ENCODE measurements around the gene PTTG1IP2.
"Not testable (repeated sequence)": the region's sequence is repeated elsewhere in the genome, so short reads cannot be mapped to it uniquely, and the experiment has no call there.

The PTTG1IP2 gene

DNA sequence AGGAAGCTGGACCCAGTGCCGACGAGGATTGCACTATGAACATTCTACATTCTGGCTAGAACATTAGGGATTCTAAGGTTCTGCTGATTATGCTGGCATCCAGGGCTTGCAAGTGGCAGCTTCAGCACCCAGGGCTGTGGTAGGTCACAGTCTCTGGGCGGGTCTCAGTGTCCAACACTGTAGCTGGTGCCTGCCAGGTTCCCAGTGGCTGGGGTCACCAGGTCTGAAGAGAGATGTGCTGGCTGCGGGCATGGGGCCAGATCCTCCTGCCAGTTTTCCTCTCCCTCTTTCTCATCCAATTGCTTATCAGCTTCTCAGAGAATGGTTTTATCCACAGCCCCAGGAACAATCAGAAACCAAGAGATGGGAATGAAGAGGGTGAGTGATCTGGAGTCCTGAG, at the start of gene PTTG1IP2:
PTTG1IP2 (plus strand) TSS at position 86 of the 400 bp plus-strand sequence; CDS start at position 234, 148 bp downstream.
- no peak for DNase-seq

DNA sequence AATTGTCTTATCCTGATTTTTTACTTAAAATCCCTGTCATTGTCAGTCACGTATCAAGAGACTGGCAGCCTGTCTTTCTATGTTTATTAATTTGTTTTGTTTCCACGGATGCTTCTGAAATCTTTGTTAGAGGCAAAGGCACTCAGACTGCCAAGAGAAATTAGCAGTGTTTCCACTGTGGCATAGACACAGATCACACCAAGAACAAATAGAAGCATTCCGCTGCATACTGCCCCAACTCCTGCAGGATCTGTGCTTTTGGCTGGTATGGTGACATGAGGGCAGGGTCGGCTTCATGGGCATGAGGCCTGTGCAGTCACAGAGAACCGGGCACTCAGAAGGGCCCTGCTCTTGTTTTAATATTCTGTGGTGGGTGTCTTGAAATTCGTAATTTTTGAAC, 47.8 kb upstream of the PTTG1IP2 start:
- no peak for DNase-seq

DNA sequence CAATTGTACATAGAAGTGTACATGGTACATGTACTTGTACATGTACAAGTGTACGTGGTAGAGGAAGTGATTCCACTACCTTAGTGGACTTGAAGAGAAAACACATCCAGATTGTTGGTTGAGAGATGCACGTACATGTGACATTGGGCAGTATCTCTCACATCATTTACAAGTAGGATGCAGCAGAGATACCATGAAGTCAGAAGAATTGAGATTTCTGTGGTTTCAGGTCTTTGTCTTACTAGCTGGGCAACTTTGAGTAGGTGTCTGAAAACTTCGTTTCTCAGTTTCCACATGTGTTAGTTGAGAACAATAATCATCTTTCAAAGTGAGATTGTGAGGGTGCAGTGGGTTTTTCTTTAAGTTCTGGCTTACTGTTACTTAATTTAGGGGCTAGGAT, 44.7 kb upstream of the PTTG1IP2 start:
- DNase-seq, result no peak

DNA sequence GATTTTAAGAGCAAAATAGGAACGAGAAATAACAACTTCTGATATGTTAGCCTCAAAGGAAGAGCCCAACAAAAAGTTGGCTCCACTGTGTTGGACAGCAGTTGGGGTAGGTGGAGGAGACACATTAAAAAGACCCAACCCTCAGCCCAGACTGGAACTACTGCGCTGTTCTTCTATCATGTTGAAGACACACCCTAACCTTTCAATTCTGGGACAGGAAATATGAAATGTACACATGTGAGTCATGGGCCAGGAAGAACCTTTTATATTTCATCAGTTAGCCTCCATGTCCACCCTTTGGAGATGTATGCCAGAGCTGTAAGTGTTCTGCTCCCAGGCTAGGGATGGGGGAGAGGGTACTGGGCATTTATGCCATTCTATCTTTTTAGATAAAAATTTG, 44.1 kb upstream of the PTTG1IP2 start:
- DNase-seq, result no peak

DNA sequence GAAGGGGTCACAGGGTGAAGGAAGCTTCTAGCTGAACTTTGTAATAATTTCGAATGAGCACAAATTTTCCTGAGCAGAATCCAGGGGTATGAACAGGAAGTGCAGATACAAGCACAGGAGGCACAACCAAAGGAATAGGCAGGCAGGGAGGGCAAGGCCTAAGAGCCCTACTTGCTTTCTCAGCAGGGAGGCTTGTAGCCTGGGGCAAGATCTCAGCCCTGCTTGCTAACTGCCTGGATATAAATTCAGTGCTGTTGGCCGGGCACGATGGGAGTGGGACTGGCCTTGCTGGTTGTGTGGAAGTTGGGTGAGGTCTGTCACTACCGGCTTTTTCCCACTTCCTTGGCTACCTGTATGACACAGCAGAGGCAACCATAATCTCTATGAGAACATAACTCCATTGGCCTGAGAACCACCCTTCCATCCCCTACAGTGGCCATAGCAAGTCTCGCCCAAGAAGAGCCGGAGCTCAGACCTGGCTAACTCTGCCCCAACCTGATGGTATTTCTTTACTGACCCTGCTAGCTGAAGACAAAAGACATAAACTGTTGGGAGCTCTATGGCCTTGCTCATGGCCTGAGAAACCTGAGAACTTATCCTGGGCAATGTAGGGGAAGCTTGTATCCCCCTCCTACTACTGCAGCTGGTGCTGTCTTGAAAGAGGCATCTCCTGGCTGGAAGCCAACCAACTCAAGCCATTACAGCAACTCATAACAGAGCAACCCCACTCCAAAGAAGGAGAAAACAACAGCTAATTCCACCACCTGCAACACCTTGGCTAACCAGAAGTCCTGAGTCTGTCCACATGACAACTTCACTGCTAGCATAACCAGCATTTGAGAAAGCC, 38.6 kb upstream of the PTTG1IP2 start:
- no peak for DNase-seq

DNA sequence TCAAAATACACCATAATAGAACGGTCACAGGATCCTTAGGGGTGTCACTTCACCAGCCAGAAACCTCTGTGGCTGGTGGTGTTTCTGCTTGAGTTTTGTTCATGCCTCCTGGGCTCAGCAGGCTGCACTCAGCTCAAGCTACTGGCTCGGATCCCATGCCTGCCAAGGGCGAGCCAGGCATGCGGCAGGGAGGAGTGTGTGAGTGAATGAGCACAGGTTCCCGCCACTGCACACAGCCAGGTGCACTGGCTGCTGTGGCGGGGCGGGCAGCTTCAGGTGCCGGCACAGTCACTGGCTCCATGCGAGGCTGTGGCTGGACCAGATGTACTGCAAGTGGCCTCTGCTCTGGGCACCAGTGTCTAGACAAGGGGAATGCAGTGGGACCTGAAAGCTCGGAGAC, 36.7 kb upstream of the PTTG1IP2 start:
- no peak for DNase-seq

DNA sequence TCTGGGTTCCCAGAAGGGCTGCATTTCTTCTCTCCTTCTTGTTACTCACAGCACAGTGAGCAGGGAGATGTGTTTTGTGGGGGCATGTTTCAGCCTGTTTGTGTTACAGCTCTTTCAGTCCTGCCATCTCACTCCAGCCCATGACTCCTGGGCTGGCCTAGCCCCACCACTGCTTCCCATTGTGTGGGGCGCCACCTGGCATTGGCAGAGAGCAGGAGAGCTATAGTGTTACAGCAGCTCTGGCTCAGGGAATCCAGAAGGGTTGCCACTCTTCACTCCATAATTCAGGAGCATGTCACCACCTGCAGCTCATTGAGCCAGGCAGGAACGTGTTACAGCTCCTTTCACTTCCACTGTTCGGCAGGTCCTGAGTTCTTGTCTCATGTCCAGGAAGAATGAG, 36.2 kb upstream of the PTTG1IP2 start:
- no peak for DNase-seq

DNA sequence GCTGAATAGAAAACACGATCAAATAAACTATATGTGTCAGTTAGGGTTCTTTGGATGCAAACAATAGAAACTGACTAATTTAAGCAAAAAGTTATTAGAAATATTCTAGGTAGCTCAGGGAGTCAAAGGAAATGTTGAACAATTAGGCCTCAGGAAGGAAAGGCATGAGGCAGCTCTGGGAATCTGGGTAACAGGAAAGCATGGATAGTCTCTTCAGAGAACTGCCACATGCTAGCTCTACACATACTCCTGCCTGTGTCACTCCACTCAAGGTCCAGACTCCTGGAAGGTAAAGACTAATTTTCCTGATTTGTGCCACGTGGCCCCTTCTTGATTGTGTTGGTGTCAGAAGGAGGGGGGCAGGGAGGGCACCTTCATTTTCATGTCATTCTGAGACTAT, 23.8 kb upstream of the PTTG1IP2 start:
- no peak for DNase-seq

DNA sequence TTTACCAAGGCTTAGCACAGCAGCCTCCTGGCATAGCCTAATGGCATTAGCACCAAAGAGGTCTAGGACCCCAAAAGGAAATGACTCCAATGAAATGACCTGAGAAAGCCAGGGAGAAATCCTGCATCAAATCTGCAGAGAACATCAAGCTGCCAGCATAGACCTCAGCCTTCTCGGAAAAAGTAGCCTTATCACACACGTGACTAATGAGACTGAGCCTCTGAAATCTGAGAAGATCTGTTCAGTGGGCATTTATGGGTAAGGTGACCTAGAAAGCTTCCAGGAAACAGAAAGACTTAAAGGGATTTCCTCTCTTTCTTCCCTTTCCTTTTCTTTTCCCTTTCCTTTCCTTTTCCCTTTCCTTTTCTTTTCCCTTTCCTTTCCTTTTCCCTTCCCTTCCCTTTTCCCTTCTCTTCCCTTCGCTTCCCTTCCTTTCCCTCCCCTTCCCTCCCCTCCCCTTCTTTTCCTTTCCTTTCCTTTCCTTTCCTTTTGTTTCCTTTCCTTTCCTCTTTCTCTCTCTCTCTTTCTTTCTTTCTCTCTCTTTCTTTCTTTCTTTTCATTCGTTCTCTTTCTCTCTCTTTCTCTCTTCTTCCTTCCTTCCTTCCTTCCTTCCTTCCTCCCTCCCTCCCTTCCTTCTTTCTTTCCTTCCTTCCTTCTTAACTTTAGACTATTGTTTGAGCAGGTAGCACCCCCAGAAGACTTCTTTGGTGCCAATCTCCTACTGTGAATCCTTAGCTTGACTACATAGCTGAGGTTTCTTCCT, 23.1 kb upstream of the PTTG1IP2 start:
- DNase-seq, result no peak

DNA sequence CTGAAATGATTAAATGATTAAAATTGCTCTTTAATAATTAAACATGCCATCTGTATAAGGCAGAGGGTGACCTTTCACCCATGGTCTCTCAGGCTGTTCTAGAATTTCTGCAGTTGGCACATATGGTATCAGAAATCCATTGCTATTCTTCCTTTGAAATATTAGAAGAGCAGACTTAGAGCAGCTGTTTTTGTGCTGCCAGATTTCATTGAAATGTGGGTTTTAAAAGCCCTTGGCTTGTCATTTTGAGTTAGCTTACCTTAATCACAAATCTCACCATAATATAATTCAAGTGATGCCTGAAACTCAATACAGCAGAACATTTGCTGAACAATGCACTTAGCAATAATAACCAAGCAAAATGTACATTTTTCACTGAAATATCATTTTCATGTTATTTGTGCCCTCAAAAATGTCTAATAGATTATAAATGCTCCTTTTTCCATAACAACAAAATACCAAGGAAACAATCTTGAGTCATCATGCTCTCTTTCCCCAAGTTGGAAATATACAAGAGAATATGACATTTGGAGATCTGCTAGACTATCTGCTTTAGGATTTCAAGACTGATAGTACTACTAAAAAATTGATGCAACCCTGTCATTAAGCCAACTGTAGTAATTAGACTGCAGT, 16.1 kb upstream of the PTTG1IP2 start:
- no peak for DNase-seq

DNA sequence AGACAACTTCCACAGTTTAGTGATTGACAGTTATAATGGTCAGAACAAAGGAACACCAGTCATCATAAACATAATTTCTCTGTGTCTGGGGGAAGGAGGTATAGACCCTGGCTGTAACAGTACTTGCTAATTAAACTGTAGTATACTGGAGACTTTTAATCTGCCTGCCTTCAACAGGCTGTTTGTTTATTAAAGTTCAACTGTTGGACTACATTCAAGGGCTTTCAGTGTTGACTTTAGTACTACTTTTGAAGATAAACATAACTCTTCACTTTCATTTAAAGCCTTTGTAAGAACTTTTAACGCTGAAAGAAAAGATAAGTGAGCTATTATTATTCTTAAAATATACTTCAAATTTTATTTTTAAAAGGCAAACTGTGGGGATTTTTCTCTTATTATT, 15.5 kb upstream of the PTTG1IP2 start:
- DNase-seq, result no peak

DNA sequence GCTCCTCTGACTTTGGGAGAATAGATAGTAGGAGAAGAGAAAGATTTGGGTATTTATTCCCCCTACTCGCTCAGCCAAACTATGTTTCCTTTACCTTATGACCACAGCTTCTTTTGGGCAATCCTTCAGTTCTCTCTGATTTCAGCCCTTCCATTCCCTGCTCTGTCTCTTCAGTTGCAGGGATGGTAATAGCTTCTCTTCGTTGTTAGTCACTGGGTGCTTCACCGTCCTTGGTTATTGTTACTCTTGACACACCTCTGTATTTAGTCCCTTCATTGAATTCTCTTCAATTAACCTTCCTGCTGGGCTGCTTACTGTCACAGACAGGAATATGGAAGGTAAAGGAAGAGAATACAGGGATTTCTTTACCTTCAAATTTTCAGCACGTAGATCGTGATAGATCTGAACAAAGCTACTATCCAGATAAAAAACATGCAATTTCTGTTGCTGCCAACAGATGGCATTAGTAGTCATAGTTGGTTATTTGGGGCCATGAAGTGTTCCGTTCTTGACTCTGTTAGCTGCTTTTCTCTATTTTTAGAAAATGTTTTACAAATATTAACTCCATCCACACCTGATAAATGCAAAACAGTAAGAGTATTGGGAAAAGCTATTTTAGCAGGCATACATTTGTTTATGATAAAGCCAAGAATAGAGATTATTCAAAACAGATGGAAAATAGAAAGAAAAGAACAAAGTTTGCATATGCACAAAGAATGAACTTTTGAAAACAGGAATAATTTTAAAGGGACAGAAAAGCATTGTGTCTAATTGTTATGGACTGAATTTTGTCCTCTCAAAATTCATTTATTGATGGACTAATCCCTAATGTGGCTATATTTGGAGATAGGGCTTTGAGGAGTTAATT, 14.0 kb upstream of the PTTG1IP2 start:
- no peak for DNase-seq

DNA sequence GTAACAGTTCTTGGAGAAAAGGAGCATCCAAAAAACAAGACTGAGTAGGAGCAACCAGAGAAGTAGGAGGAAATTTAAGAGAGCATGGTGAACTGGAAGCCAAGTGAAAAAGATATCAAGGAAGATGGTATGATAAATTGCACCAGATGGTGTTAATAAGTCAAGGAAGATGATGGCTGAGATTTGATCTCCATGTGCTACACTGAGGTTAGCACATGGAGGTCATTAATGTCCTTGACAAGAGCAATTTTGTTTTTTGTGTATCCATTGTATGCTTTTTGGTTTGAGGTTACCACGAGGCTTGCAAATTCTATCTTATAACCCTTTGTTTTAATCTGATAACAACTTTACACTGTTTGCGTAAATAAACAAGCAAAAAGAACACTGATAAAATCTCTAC, 11.3 kb upstream of the PTTG1IP2 start:
- DNase-seq, result no peak

DNA sequence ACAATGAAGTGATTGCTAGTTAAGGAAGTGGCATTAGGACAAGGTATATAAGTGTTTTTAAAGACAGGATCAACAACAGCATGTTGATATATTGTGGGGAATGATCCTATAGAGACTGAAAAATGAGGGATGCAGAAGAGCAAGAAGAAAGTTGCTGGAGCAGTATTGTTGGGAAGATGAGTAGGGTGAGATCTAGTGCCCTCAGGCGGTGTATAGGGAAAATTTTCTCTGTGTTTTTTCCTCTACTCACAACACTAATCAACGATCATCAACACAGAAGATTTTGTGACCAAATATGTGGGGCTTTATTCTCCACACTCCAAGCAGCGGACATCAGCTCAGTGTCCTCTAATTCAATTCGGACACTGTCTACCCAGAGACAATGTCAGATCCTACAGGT, 9.6 kb upstream of the PTTG1IP2 start:
- no peak for DNase-seq

DNA sequence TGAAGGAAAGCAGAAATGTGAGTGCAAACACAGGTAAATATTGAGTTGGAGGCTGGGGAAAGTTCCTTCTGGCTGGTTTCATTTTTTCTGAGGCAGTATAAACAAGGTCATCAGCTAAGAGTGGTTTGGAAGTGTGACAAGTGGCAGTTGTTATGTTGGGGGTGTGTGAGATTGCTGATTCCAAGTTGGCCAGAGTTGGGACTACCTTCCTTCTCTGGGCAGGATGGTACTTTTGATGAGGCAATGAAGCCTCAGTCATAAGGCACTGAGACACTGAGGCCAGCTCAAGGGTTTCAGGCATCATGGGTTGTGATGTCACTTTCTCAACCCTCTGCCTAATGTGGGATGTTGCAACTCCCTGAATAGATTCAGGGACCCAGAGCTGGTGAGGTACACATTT, 8.2 kb upstream of the PTTG1IP2 start:
- DNase-seq, result no peak

DNA sequence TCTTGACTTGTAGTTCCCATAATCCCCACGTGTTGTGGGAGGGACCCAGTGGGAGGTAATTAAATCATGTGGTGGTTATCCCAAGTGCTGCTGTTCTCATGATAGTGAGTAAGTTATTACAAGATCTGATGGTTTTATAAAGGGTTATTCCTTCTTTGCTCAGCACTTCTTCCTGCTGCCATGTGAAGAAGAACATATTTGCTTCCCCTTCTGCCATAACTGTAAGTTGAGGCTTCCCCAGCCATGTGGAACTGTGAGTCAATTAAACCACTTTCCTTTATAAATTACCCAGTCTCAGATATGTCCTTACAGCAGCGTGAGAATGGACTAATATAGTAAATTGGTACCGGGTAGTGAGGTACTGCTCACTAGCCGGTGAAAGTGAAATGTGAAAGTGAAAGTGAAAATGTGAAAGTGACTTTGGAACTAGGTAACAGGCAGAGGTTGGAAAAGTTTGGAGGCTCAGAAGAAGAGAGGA, 6.2 kb upstream of the PTTG1IP2 start:
- DNase-seq, result not testable (repeated sequence)

DNA sequence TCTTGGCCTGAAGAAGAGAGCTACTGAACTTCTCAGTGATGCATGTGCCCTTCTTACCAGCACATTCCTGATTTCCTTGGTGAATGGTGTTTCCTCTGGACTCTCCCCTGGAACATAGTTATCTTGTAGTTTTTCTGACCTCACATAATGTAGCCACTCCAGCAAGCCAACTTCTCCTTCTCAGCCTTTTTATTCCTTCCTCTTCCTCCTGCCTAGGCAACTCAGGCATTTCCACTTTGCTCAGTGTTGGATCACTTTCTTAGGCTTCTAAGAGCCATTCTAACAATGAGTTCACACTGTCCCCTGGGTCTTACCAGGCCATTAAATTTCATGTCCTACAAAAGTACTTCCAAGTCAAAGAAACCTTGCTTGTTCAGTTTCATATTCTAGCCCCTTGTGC, 3.6 kb upstream of the PTTG1IP2 start:
- DNase-seq, result no peak

DNA sequence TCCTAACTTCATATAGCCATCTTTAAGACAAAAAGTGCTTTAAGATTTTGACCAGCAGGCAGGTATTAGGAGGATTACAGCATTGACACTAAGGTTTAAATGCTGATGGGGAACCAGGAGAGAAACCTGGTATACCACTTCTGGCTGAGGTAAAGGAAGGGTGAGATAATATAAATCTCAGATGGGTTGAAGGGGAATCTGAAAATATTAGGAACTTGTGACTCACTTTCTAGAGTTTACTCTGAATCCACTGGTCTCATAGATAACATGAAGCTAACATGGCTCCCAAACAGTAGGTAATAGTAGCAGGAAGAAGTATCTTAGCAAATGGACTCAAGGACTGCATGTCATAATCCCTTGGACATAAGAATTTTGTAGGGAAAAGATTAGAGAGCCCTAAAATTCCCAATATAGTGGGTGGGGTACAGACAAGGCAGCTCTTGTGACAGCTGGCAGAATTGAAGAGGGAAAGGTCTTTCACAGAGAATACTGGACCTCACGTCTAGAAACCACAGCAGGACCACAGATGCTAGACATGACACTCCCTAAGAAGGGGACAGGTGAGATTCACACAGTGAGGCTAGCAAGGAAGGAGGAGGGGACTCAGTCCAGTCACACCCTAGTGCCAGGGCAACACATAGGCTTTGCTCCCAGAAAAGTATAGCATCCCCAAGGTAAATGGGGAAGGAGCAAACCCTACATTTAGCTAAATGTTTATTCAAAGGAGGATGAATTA, 3.5 kb downstream of the PTTG1IP2 start:
- no peak for DNase-seq

DNA sequence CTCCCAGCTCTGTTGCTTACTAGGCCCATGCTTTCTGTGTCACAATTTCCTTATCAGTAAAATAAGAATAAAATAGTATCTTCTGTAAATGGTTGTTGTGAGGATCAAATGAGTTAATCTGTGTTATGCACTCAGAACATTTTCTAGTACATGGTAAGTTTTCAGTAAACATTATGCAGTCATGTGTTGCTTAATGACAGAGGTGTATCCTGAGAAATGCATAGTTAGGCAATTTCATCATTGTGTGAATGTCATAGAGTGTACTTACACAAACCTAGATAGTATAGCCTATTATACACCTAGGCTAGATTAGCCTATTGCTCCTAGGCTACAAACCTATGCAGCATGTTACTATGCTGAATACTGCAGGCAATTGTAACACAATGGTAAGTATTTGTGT, 4.4 kb downstream of the PTTG1IP2 start:
- no peak for DNase-seq

DNA sequence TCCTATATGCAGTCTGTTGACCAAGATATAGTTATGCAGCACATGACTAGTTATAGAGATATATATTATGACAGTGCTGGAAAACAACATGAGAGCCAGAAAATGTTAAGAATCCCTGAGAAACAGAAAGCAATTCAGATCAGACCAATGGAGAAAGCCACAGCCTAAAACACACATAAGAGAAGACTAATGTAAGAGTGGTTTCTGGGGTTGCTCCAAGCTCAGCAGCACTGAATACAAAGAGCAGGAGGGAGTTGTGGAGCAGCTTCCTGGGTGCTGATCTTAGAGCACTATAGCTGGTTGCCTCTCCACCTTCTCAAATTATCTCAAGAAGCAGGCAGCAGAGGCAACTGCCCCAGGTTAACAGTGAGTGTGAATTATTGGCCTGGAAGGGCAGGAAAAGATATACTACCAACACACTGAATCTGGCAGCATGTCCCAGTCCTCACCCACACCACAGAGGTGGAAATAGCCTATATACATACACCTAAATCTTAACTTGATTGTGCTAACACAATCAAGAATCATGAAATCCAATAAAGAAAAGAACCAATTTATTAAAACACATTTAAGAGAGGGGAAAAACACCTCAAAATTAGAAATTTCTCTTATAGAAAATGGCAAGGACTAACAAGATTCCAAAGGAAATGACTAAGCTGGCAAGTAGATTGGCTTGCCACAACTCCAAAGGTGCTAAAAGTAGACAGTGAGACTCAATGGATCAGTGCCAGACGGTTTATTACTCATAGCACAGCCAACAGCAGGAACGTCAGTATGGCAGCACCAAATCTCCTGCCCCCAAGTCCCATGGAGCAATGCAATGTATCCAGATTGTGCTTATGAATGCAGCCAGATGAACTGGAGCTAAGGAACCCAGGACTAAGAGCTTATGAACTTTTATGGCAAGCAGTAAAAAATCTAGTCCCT, 5.1 kb downstream of the PTTG1IP2 start:
- no peak for DNase-seq

DNA sequence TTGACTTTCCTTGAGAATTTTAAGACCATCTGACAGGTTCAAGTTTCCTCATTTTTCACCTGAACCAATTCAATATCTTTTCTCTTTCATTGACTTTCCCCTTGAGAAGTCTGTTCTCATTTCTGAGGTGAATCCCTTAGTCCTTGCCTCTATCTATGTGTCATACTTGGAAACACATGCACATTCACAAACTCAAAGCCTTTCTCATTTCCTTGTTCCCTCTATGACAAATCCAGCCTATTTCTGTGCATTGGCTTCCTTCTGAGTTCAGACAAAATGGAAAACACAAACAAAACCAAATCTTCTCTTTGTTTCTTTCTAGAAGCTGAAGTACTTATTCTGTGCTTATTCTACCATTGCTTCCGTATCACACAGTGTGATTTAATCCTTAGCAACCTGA, 13.8 kb downstream of the PTTG1IP2 start:
- DNase-seq, result no peak
